Right lobe of liver (tissue), 4 donors: ENCODE data around the gene COL25A1.

Source experiments
- POLR2A ChIP-seq: fragments of 450-650 bp; IDR thresholded peaks from one replicate; pipeline ENCODE4 v1.6.1; 2017; ENCODE audit warnings: antibody characterized with exemption, mild to moderate bottlenecking
- TF ChIP-seq, protein P1 (sequence below), 4 donors: fragments of 200-600 bp in 3 of 4; fragments of 450-650 bp in 1 of 4; IDR thresholded peaks; one replicate each; pipeline versions ENCODE4 v1.5.1 to v1.8.0; 2016 to 2022; ENCODE audit warnings: antibody characterized with exemption in 4 of 4, mild to moderate bottlenecking in 2 of 4
- donor health status: DM: no; HTN: no; CAD: no.
- donor health status: DM: no; HTN: no; CAD: no.
- donor health status: DM: no; HTN: yes; CAD: no.

DNA sequence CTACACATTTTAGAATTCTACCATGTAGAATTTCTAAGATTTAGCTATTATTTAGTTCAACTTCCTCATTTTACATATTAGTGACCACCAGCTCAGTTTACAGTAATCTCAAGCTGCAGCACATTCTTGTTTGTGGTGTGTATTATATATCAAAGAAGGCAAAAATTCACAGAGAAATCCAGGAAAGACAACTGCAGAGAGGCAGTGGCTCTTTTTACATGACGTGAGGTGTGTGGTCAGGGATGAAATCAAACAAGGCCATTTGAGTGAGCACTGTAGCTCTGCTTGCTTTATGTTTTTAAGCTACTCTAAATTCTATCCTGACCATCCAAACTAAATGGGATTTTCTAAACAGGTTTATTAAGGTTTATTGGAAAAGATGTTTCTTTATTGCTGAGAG lies 71.1 kb downstream of the COL25A1 start:
- TF ChIP-seq, protein P1, sequence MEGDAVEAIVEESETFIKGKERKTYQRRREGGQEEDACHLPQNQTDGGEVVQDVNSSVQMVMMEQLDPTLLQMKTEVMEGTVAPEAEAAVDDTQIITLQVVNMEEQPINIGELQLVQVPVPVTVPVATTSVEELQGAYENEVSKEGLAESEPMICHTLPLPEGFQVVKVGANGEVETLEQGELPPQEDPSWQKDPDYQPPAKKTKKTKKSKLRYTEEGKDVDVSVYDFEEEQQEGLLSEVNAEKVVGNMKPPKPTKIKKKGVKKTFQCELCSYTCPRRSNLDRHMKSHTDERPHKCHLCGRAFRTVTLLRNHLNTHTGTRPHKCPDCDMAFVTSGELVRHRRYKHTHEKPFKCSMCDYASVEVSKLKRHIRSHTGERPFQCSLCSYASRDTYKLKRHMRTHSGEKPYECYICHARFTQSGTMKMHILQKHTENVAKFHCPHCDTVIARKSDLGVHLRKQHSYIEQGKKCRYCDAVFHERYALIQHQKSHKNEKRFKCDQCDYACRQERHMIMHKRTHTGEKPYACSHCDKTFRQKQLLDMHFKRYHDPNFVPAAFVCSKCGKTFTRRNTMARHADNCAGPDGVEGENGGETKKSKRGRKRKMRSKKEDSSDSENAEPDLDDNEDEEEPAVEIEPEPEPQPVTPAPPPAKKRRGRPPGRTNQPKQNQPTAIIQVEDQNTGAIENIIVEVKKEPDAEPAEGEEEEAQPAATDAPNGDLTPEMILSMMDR (IDR thresholded peaks at IDR 0.05) = no peak
- no peak for TF ChIP-seq POLR2A
